PC-9 (cell line): ENCODE results near the gene MFSD11.

ENCODE experiments used
- EZH2 ChIP-seq: fragments of 200-600 bp; sonication (generic); IDR thresholded peaks from 2 replicates; pipeline ENCODE4 v1.8.0; 2017; ENCODE audit warnings: antibody characterized with exemption, low read depth
- TF ChIP-seq, protein P1 (sequence below): fragments of 200-600 bp; sonication (generic); conservative IDR thresholded peaks from 2 replicates; pipeline ENCODE4 v1.6.1; 2017; ENCODE audit warnings: mixed run types, antibody characterized with exemption, mild to moderate bottlenecking, moderate library complexity

DNA sequence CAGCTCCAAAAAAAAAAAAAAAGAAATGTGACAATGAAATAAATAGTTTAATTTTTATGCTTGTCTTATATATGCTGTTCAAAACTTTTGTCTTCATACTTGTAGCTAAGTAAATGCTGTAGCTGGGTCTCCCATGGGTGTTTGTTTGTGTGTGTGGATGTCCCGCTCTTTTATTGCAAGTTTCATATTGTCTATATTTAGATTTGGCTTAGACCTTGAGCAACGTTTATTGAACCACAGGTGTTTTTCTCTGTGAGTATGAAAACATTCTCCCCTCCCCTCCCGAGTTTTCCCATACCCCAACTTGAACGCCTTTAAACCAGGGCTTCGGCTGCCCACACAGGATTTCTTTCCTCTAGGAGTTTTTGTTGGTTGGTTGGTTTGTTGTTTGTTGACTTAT lies 45.2 kb downstream of the MFSD11 start:
- TF ChIP-seq, protein P1, sequence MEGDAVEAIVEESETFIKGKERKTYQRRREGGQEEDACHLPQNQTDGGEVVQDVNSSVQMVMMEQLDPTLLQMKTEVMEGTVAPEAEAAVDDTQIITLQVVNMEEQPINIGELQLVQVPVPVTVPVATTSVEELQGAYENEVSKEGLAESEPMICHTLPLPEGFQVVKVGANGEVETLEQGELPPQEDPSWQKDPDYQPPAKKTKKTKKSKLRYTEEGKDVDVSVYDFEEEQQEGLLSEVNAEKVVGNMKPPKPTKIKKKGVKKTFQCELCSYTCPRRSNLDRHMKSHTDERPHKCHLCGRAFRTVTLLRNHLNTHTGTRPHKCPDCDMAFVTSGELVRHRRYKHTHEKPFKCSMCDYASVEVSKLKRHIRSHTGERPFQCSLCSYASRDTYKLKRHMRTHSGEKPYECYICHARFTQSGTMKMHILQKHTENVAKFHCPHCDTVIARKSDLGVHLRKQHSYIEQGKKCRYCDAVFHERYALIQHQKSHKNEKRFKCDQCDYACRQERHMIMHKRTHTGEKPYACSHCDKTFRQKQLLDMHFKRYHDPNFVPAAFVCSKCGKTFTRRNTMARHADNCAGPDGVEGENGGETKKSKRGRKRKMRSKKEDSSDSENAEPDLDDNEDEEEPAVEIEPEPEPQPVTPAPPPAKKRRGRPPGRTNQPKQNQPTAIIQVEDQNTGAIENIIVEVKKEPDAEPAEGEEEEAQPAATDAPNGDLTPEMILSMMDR = no peak
- TF ChIP-seq EZH2 = no peak
